IMR-90 (cell line): ENCODE data around the gene PLXNA4. TPM values are rescaled to one million over a fixed set of nuclear protein-coding genes. Genes with fewer than 3 reads are reported as not detected.

ENCODE experiments used
- ATAC-seq: fragments of 200-7000 bp; cut with Tn5 transposase; 2 replicates; pipeline ENCODE4 v1.9.1; 2020; ENCODE audit warnings: low read depth, mild to moderate bottlenecking, moderate library complexity
- BruUV-seq: library from RNA; stranded (reverse); fragments of 400-500 nt; replicated peaks from 2 replicates; lab custom pipeline; 2021; lab: Mats Ljungman, UMichigan
- CTCF ChIA-PET: fragments of 300-600 bp; formaldehyde crosslinking; extraction: SDS; loops from one replicate; lab custom pipeline; 2021; ENCODE audit warnings: antibody characterized with exemption; lab: Yijun Ruan, JAX
- POLR2A ChIA-PET: fragments of 300-600 bp; sonication (Branson Sonifier 250); formaldehyde crosslinking; loops from one replicate; lab custom pipeline; 2022; ENCODE audit warnings: antibody characterized with exemption; ENCODE audit not compliant: unreplicated experiment; lab: Charles Lee
- DNase-seq: peaks from one replicate; pipeline ENCODE4 v3.0.0; 2013
- H2AFZ ChIP-seq: replicated peaks from 2 replicates; pipeline ENCODE3; 2013; ENCODE audit warnings: low read length, mild to moderate bottlenecking; ENCODE audit not compliant: poor library complexity
- H2AK5ac ChIP-seq: 2 replicates; pipeline ENCODE4 v1.6.1; 2013; ENCODE audit warnings: low read depth, low read length, inconsistent platforms
- H2AK9ac ChIP-seq: replicated peaks from 2 replicates; pipeline ENCODE3; 2013; ENCODE audit warnings: mild to moderate bottlenecking, low read depth, low read length, moderate library complexity; ENCODE audit not compliant: poor library complexity
- H2BK120ac ChIP-seq: 2 replicates; pipeline ENCODE4 v1.6.1; 2013; ENCODE audit warnings: low read depth, low read length, inconsistent platforms
- H2BK15ac ChIP-seq: 3 replicates; pipeline ENCODE4 v1.6.1; 2013; ENCODE audit warnings: low read depth, low read length, inconsistent platforms
- H2BK20ac ChIP-seq: 2 replicates; pipeline ENCODE4 v1.6.1; 2013; ENCODE audit warnings: low read depth, mild to moderate bottlenecking, inconsistent platforms, low read length, moderate library complexity
- H2BK5ac ChIP-seq: 2 replicates; pipeline ENCODE4 v1.6.1; 2013; ENCODE audit warnings: mild to moderate bottlenecking, low read depth, low read length, inconsistent platforms; ENCODE audit not compliant: poor library complexity, severe bottlenecking
- H3K14ac ChIP-seq: replicated peaks from 2 replicates; pipeline ENCODE4 v1.6.1; 2013; ENCODE audit warnings: low read depth, low read length, inconsistent platforms
- H3K18ac ChIP-seq: 2 replicates; pipeline ENCODE4 v1.6.1; 2013; ENCODE audit warnings: low read depth, low read length, control low read depth
- H3K23ac ChIP-seq: 2 replicates; pipeline ENCODE4 v1.6.1; 2013; ENCODE audit warnings: low read depth, low read length, inconsistent platforms
- H3K27ac ChIP-seq: 2 replicates; pipeline ENCODE4 v1.5.1; 2013; ENCODE audit warnings: mild to moderate bottlenecking, control low read depth, low read length; ENCODE audit not compliant: insufficient read depth
- H3K27me3 ChIP-seq: 2 replicates; pipeline ENCODE4 v1.6.1; 2013; ENCODE audit warnings: low read length; ENCODE audit not compliant: control insufficient read depth, insufficient read depth
- H3K36me3 ChIP-seq: 2 replicates; pipeline ENCODE4 v1.6.1; 2013; ENCODE audit warnings: low read length, mixed read lengths; ENCODE audit not compliant: control insufficient read depth, insufficient read depth
- H3K4ac ChIP-seq: 2 replicates; pipeline ENCODE4 v1.6.1; 2013; ENCODE audit warnings: low read depth, low read length, inconsistent platforms
- H3K4me1 ChIP-seq: 2 replicates; pipeline ENCODE4 v1.6.1; 2013; ENCODE audit warnings: low read length, mixed read lengths; ENCODE audit not compliant: control insufficient read depth, insufficient read depth
- H3K4me2 ChIP-seq: 2 replicates; pipeline ENCODE4 v1.6.1; 2013; ENCODE audit warnings: low read depth, mild to moderate bottlenecking, control low read depth, low read length, moderate library complexity
- H3K4me3 ChIP-seq: 2 replicates; pipeline ENCODE4 v1.5.1; 2013; ENCODE audit warnings: low read depth, mild to moderate bottlenecking, control low read depth, low read length, moderate library complexity; ENCODE audit not compliant: insufficient read depth
- H3K56ac ChIP-seq: 2 replicates; pipeline ENCODE4 v1.6.1; 2013; ENCODE audit warnings: low read length, inconsistent platforms; ENCODE audit not compliant: insufficient read depth; ENCODE audit errors: extremely low read depth
- H3K79me1 ChIP-seq, 2 experiments: 2 replicates each; pipeline ENCODE4 v1.6.1; 2013; ENCODE audit warnings: low read length in 2 of 2, inconsistent platforms in 1 of 2, low read depth in 1 of 2
- H3K9ac ChIP-seq: 2 replicates; pipeline ENCODE4 v1.6.1; 2013; ENCODE audit warnings: low read depth, low read length, control low read depth
- H3K9me1 ChIP-seq: 2 replicates; pipeline ENCODE4 v1.6.1; 2013; ENCODE audit warnings: low read length, inconsistent platforms; ENCODE audit not compliant: insufficient read depth
- H3K9me3 ChIP-seq: 2 replicates; pipeline ENCODE4 v1.6.1; 2013; ENCODE audit warnings: low read length; ENCODE audit not compliant: control insufficient read depth, insufficient read depth
- H4K20me1 ChIP-seq: 2 replicates; pipeline ENCODE4 v1.6.1; 2013; ENCODE audit warnings: low read length, inconsistent platforms; ENCODE audit not compliant: insufficient read depth
- H4K5ac ChIP-seq: 2 replicates; pipeline ENCODE4 v1.6.1; 2013; ENCODE audit warnings: mild to moderate bottlenecking, low read depth, low read length, control low read depth
- H4K8ac ChIP-seq, 2 experiments: 2 replicates each; pipeline ENCODE4 v1.6.1; 2013; ENCODE audit warnings: low read depth in 2 of 2, low read length in 2 of 2, control low read depth in 1 of 2, inconsistent platforms in 1 of 2
- H4K91ac ChIP-seq: 2 replicates; pipeline ENCODE4 v1.6.1; 2013; ENCODE audit warnings: low read depth, low read length, inconsistent platforms; ENCODE audit not compliant: insufficient read depth
- BHLHE40 ChIP-seq: fragments of 150-350 bp; IDR thresholded peaks from 2 replicates; pipeline ENCODE4 v1.6.1; 2016; ENCODE audit warnings: mild to moderate bottlenecking, low read depth, low read length
- CEBPB ChIP-seq: IDR thresholded peaks from 2 replicates; pipeline ENCODE4 v1.6.1; 2012; ENCODE audit warnings: low read depth, low read length, improper control_type of control experiment
- CHD1 ChIP-seq: IDR thresholded peaks from 2 replicates; pipeline ENCODE4 v1.6.1; 2012; ENCODE audit warnings: low read depth, low read length, improper control_type of control experiment
- FOS ChIP-seq: fragments of 150-350 bp; IDR thresholded peaks from 2 replicates; pipeline ENCODE4 v1.6.1; 2016; ENCODE audit warnings: low read depth, low read length
- MAFK ChIP-seq: IDR thresholded peaks from 2 replicates; pipeline ENCODE4 v1.6.1; 2012; ENCODE audit warnings: low read depth, low read length, improper control_type of control experiment
- MAZ ChIP-seq: IDR thresholded peaks from 2 replicates; pipeline ENCODE4 v1.6.1; 2012; ENCODE audit warnings: low read depth, mild to moderate bottlenecking, low read length, improper control_type of control experiment, moderate library complexity, borderline replicate concordance
- MXI1 ChIP-seq: IDR thresholded peaks from 2 replicates; pipeline ENCODE4 v1.6.1; 2012; ENCODE audit warnings: low read depth, mild to moderate bottlenecking, low read length, moderate library complexity, borderline replicate concordance
- NFE2L2 ChIP-seq: fragments of 150-350 bp; IDR thresholded peaks from 2 replicates; pipeline ENCODE4 v1.6.1; 2016; ENCODE audit warnings: low read depth, mild to moderate bottlenecking, low read length
- POLR2A ChIP-seq: IDR thresholded peaks from 2 replicates; pipeline ENCODE4 v1.6.1; 2012; ENCODE audit warnings: mild to moderate bottlenecking, low read depth, low read length
- RAD21 ChIP-seq: IDR thresholded peaks from 2 replicates; pipeline ENCODE4 v1.6.1; 2012; ENCODE audit warnings: low read length, improper control_type of control experiment
- RCOR1 ChIP-seq: IDR thresholded peaks from 2 replicates; pipeline ENCODE4 v1.6.1; 2012; ENCODE audit warnings: mild to moderate bottlenecking, low read length, improper control_type of control experiment; ENCODE audit not compliant: insufficient replicate concordance
- RFX5 ChIP-seq: IDR thresholded peaks from 2 replicates; pipeline ENCODE4 v1.8.0; 2012; ENCODE audit warnings: low read depth, mild to moderate bottlenecking, low read length, moderate library complexity
- SMC3 ChIP-seq: fragments of 150-350 bp; IDR thresholded peaks from 2 replicates; pipeline ENCODE4 v1.6.1; 2016; ENCODE audit warnings: low read depth, mild to moderate bottlenecking, antibody characterized with exemption, low read length, moderate library complexity
- WGBS, 2 experiments: methylation state at CpG; one replicate each; pipeline versions ENCODE4 v1.1.5 to v1.1.7; 2013; ENCODE audit warnings: missing lambda C conversion rate in 2 of 2; ENCODE audit not compliant: insufficient read length in 1 of 2; ENCODE audit errors: extremely low coverage in 2 of 2; 5-methylcytosine and 5-hydroxymethylcytosine counted together
- dilution Hi-C: fragments of 300-500 bp; cut with HindIII; formaldehyde crosslinking; loops from one replicate; pipeline ENCODE4 v1.14.3; 2018; ENCODE audit warnings: low sequenced_read_pairs; ENCODE audit not compliant: unreplicated experiment
- in situ Hi-C: fragments of 300-500 bp; cut with MboI; formaldehyde crosslinking; loops from 3 replicates; pipeline ENCODE4 v1.14.3; 2019; ENCODE audit warnings: low sequenced_read_pairs, inconsistent platforms, mixed read lengths
- intact Hi-C: fragments of 100-400 bp; cut with micrococcal nuclease; formaldehyde crosslinking; loops from 2 replicates; pipeline ENCODE4 v1.10.0; 2022
- polyA plus RNA-seq, 3 experiments: library from polyadenylated mRNA; depleted of rRNA; stranded (reverse); fragments of >200 nt; gene quantifications; 2 replicates each; pipeline ENCODE4 v1.2.3, GENCODE V29; 2012; ENCODE audit warnings: low replicate concordance in 1 of 3
- total RNA-seq: library from RNA; depleted of rRNA; stranded (reverse); fragments of >200 nt; gene quantifications from 2 replicates; pipeline ENCODE4 v1.2.3, GENCODE V29; 2012
- TF ChIP-seq, protein P1 (sequence below): fragments of 150-350 bp; IDR thresholded peaks from 2 replicates; pipeline ENCODE4 v1.6.1; 2016; ENCODE audit warnings: low read depth, mild to moderate bottlenecking, low read length, moderate library complexity, borderline replicate concordance
- TF ChIP-seq, protein P2 (sequence below): conservative IDR thresholded peaks from 2 replicates; pipeline ENCODE4 v1.5.1; 2012; ENCODE audit warnings: mild to moderate bottlenecking, low read depth, low read length, improper control_type of control experiment
- TF ChIP-seq, protein P3 (sequence below): fragments of 150-350 bp; IDR thresholded peaks from 2 replicates; pipeline ENCODE4 v1.6.1; 2017; ENCODE audit warnings: mild to moderate bottlenecking, antibody characterized with exemption, low read length, low read depth

PLXNA4 gene
- total and polyA plus RNA-seq, 2 of the 4 experiments (the other 2 are of a cell fraction) = under 0.01 TPM

DNA sequence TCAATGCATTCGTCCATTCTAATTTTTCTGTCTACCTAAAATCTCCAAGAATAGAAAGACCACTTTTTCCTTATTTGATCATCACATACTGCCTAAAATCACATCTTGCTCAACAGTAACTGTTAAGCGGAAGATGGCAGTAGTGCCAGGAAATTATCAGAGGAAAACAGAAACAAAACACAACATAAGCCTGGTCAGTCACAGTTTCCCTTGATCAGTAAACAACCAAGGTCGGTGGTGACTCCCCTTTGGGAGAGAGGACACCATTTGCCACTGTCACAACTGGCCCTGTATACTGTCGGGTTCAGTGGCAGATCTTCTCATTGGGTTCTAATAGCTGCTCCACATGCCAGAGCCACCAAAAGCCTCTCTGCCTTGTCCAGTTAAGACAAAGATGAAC lies 106.6 kb downstream of the PLXNA4 start:
- Histone ChIP-seq H2BK5ac (no peak overlapping the region), H3K9me3 (no peaks in the 10 kb centered on the region), H2AK5ac (no peak overlapping the region), H3K23ac (no peak overlapping the region), H3K18ac (no peak overlapping the region), H2AFZ (no peak overlapping the region), H4K5ac (no peak overlapping the region), H4K8ac (no peak overlapping the region), H3K4me3 (no peak overlapping the region), H3K4me2 (no peak overlapping the region), H3K14ac (no peak overlapping the region), H3K9ac (no peak overlapping the region), H3K27ac (no peak overlapping the region), H2AK9ac (no peak overlapping the region), H3K79me1 (no peaks in the 10 kb centered on the region), H3K4ac (no peak overlapping the region), H3K27me3 (no peaks in the 10 kb centered on the region), H3K36me3 (no peaks in the 10 kb centered on the region), H4K91ac (no peak overlapping the region), H4K20me1 (no peaks in the 10 kb centered on the region), H2BK15ac (no peak overlapping the region), H3K4me1 (no peaks in the 10 kb centered on the region), H3K56ac (no peak overlapping the region), H3K9me1 (no peaks in the 10 kb centered on the region), H2BK20ac (no peak overlapping the region), H2BK120ac (no peak overlapping the region)
- ChIA-PET POLR2A (no interaction called here), CTCF (no interaction called here)
- WGBS, 2 experiments = no CpG with 5 or more reads among the region's 4 CpGs
- in situ Hi-C loops = no loop called here
- intact Hi-C loops = no loop called here
- dilution Hi-C loops = no loop called here
- ATAC-seq (no peak), DNase-seq (no peak)
- no TSS peak for BruUV-seq
- TF ChIP-seq CEBPB (no peak), RFX5 (no peak), RCOR1 (no peak), MAZ (no peak), POLR2A (no peak), FOS (no peak), SMC3 (no peak), MAFK (no peak), MXI1 (no peak), CHD1 (no peak), NFE2L2 (no peak), BHLHE40 (no peak), RAD21 (no peak)
- TF ChIP-seq, protein P1, sequence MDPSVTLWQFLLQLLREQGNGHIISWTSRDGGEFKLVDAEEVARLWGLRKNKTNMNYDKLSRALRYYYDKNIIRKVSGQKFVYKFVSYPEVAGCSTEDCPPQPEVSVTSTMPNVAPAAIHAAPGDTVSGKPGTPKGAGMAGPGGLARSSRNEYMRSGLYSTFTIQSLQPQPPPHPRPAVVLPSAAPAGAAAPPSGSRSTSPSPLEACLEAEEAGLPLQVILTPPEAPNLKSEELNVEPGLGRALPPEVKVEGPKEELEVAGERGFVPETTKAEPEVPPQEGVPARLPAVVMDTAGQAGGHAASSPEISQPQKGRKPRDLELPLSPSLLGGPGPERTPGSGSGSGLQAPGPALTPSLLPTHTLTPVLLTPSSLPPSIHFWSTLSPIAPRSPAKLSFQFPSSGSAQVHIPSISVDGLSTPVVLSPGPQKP = no peak
- TF ChIP-seq, protein P2, sequence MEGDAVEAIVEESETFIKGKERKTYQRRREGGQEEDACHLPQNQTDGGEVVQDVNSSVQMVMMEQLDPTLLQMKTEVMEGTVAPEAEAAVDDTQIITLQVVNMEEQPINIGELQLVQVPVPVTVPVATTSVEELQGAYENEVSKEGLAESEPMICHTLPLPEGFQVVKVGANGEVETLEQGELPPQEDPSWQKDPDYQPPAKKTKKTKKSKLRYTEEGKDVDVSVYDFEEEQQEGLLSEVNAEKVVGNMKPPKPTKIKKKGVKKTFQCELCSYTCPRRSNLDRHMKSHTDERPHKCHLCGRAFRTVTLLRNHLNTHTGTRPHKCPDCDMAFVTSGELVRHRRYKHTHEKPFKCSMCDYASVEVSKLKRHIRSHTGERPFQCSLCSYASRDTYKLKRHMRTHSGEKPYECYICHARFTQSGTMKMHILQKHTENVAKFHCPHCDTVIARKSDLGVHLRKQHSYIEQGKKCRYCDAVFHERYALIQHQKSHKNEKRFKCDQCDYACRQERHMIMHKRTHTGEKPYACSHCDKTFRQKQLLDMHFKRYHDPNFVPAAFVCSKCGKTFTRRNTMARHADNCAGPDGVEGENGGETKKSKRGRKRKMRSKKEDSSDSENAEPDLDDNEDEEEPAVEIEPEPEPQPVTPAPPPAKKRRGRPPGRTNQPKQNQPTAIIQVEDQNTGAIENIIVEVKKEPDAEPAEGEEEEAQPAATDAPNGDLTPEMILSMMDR = no peak
- TF ChIP-seq, protein P3, sequence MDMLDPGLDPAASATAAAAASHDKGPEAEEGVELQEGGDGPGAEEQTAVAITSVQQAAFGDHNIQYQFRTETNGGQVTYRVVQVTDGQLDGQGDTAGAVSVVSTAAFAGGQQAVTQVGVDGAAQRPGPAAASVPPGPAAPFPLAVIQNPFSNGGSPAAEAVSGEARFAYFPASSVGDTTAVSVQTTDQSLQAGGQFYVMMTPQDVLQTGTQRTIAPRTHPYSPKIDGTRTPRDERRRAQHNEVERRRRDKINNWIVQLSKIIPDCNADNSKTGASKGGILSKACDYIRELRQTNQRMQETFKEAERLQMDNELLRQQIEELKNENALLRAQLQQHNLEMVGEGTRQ = no peak
